ENCODE data around the gene PNPLA2. TPM values are rescaled to one million over a fixed set of nuclear protein-coding genes. Genes with fewer than 3 reads are reported as not detected.

The PNPLA2 gene
- total and polyA plus RNA-seq, 2 of the 8 experiments (the other 6 are each of a cell fraction or from before 2014, with no cell fraction given): 30.9 to 62.1 TPM

DNA sequence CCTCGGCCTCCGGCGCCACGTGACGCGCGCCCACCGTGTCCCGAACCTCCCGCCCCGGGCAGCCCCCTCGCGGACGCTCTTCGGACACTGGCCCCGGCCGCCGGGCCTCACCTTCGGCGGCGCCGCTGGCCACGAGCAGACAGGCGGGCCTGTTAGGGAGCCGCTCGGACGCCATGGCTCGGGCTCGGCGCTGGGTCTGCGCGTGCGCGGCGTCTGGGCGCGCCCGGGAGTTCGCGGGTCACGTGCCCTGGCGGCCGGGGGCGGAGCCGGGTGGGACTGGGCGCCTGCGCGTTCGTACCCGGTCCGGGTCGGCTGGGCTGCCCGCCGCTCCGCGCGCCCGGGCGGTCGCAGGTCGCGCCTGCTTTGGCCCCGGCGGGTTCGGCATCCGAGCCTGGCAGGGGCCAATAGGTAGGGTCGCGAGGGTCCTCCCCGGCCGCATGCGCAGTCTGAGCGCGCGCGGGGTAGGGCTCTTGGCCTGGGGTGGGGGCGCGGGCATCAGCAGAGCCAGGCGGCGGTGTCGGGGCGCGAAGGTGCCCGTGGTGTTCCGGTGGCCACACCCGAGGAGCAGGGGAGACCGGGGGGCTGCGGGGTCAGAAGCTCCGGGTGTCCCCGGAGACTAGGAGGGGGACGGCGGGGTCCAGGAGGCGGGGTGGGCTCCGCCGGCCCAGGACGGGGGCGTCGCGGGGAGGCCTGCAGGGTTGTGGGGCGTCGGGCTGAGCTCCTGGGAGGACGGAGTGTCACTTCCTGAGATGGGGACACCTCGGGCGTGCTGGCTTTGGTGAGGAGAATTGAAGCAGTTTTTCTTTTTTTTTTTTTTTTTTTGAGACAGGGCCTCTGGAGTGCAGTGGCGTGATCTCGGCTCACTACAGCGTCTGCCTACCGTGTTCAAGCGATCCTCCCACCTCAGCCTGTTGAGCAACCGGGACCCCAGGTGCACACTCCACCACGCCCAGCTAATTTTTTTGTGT is 41.1 kb upstream of the PNPLA2 start, which contains the start of gene GATD1 (continued):
- TF ChIP-seq POU5F1 (IDR thresholded peaks at IDR 0.05; ENCODE audit: low read depth, low read length) (no peak), CREB1 (IDR thresholded peaks at IDR 0.05) (no peak), SIN3A (conservative IDR thresholded peaks at IDR 0.05 in 1 of 2, IDR thresholded peaks at IDR 0.05 in 1 of 2; ENCODE audit: low read depth in 1 of 2, low read length in 2 of 2) (peak in 1 of 2 experiments; percentile 73; a peak in 2 of 4 replicates), ZNF274 (IDR thresholded peaks at IDR 0.05; ENCODE audit: borderline replicate concordance, extremely low read depth, low read length) (no peak), SIRT6 (IDR thresholded peaks at IDR 0.05; ENCODE audit: low read length) (no peak), JUND (IDR thresholded peaks at IDR 0.05; ENCODE audit: low read length) (no peak), CEBPB (IDR thresholded peaks at IDR 0.05; ENCODE audit: low read depth, low read length) (no peak), EZH2 (IDR thresholded peaks at IDR 0.05; ENCODE audit: low read depth, low read length, severe bottlenecking) (no peak), JUN (IDR thresholded peaks at IDR 0.05; ENCODE audit: low read depth, low read length) (no peak), ATF2 (IDR thresholded peaks at IDR 0.05; ENCODE audit: low read length) (no peak), CTBP2 (IDR thresholded peaks at IDR 0.05; ENCODE audit: borderline replicate concordance, insufficient read depth, insufficient read length, low read length) (no peak), SAP30 (IDR thresholded peaks at IDR 0.05; ENCODE audit: insufficient read depth, insufficient replicate concordance, low read length) (no peak), CHD2 (IDR thresholded peaks at IDR 0.05; ENCODE audit: low read length) (no peak), TBP (IDR thresholded peaks at IDR 0.05; ENCODE audit: low read depth, low read length) (peak; percentile 50; the same call in 1 of the 2 replicates), BCL11A (IDR thresholded peaks at IDR 0.05; ENCODE audit: low read depth in 2 of 2, low read length in 2 of 2) (no peak), SUZ12 (IDR thresholded peaks at IDR 0.05; ENCODE audit: low read length) (no peak), TAF7 (optimal IDR thresholded peaks at IDR 0.05; ENCODE audit: borderline replicate concordance, low read depth, low read length) (peak; percentile 50), KDM4A (IDR thresholded peaks at IDR 0.05; ENCODE audit: low read depth, low read length, severe bottlenecking) (peak; percentile 60), ATF3 (IDR thresholded peaks at IDR 0.05; ENCODE audit: insufficient read depth, low read depth, low read length) (peak; percentile 74; the same call in 1 of the 2 replicates)
- TF ChIP-seq, protein P1, sequence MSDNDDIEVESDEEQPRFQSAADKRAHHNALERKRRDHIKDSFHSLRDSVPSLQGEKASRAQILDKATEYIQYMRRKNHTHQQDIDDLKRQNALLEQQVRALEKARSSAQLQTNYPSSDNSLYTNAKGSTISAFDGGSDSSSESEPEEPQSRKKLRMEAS (IDR thresholded peaks at IDR 0.05): peak; percentile 21; the same call in 1 of the 2 replicates

Measured in H1 (cell line).